HEK293 (cell line): ENCODE results near the gene BIRC7.

ENCODE experiments used
- CTCF ChIA-PET: fragments of 350-600 bp; formaldehyde crosslinking; extraction: SDS; loops from one replicate; lab custom pipeline; 2021; ENCODE audit warnings: antibody characterized with exemption; lab: Yijun Ruan, JAX
- POLR2A ChIA-PET: fragments of 300-600 bp; formaldehyde crosslinking; extraction: SDS; loops from one replicate; lab custom pipeline; 2020; ENCODE audit warnings: antibody characterized with exemption, inconsistent platforms; lab: Yijun Ruan, JAX
- H3K27ac ChIP-seq: fragments of 200-500 bp; sonication (Bioruptor generic); 2 replicates; pipeline ENCODE4 v1.5.1; 2014; ENCODE audit warnings: low read depth, low read length, control low read depth, inconsistent platforms; ENCODE audit errors: extremely low read depth
- H3K36me3 ChIP-seq, 2 experiments: fragments of 200-500 bp in 1 of 2; sonication (Bioruptor generic) in 1 of 2; 1 replicate in 1 of 2; 2 replicates in 1 of 2; pipeline ENCODE4 v1.5.1; 2014 to 2017; ENCODE audit warnings: inconsistent platforms in 2 of 2, low read length in 2 of 2; ENCODE audit not compliant: control insufficient read depth in 2 of 2, insufficient read depth in 1 of 2
- H3K4me1 ChIP-seq: fragments of 200-500 bp; sonication (Bioruptor generic); 2 replicates; pipeline ENCODE4 v1.5.1; 2014; ENCODE audit warnings: mild to moderate bottlenecking, low read length, inconsistent platforms; ENCODE audit not compliant: control insufficient read depth, insufficient read depth
- H3K4me3 ChIP-seq: 2 replicates; pipeline ENCODE4 v1.5.1; 2011; ENCODE audit warnings: low read depth, mild to moderate bottlenecking, control low read depth, low read length, moderate library complexity
- H3K9me3 ChIP-seq: fragments of 200-500 bp; sonication (Bioruptor generic); 2 replicates; pipeline ENCODE4 v1.5.1; 2014; ENCODE audit warnings: low read depth, low read length, inconsistent platforms; ENCODE audit not compliant: control insufficient read depth, insufficient read depth
- EGR2 ChIP-seq: fragments of 450-650 bp; formaldehyde crosslinking; IDR thresholded peaks from 2 replicates; pipeline ENCODE4 v1.5.1; 2016; ENCODE audit warnings: low read depth, missing biosample characterization, missing genetic modification characterization
- GLI4 ChIP-seq: fragments of 450-650 bp; formaldehyde crosslinking; IDR thresholded peaks from 2 replicates; pipeline ENCODE4 v1.5.1; 2016; ENCODE audit warnings: missing biosample characterization, missing genetic modification characterization
- GLIS1 ChIP-seq: fragments of 450-650 bp; formaldehyde crosslinking; IDR thresholded peaks from 2 replicates; pipeline ENCODE4 v1.5.1; 2016; ENCODE audit warnings: missing biosample characterization, missing genetic modification characterization
- GLIS2 ChIP-seq: fragments of 450-650 bp; formaldehyde crosslinking; IDR thresholded peaks from 2 replicates; pipeline ENCODE4 v1.5.1; 2016; ENCODE audit warnings: missing biosample characterization, missing genetic modification characterization
- KLF7 ChIP-seq: fragments of 450-650 bp; formaldehyde crosslinking; IDR thresholded peaks from 2 replicates; pipeline ENCODE4 v1.5.1; 2016; ENCODE audit warnings: missing biosample characterization, missing genetic modification characterization, borderline replicate concordance
- PRDM1 ChIP-seq: fragments of 450-650 bp; formaldehyde crosslinking; IDR thresholded peaks from 2 replicates; pipeline ENCODE4; 2016; ENCODE audit warnings: missing biosample characterization, missing genetic modification characterization
- REST ChIP-seq: fragments of 450-650 bp; formaldehyde crosslinking; IDR thresholded peaks from 2 replicates; pipeline ENCODE4 v1.5.1; 2016; ENCODE audit warnings: missing biosample characterization, missing genetic modification characterization
- SP7 ChIP-seq: fragments of 450-650 bp; formaldehyde crosslinking; IDR thresholded peaks from 2 replicates; pipeline ENCODE4 v1.5.1; 2016; ENCODE audit warnings: missing biosample characterization, missing genetic modification characterization
- ZBTB20 ChIP-seq: fragments of 450-650 bp; formaldehyde crosslinking; IDR thresholded peaks from 2 replicates; pipeline ENCODE4 v1.5.1; 2016; ENCODE audit warnings: missing biosample characterization, missing genetic modification characterization
- ZFHX2 ChIP-seq: fragments of 450-650 bp; formaldehyde crosslinking; conservative IDR thresholded peaks from 2 replicates; pipeline ENCODE4 v1.5.1; 2016; ENCODE audit warnings: missing biosample characterization, missing genetic modification characterization
- ZIC2 ChIP-seq: fragments of 450-650 bp; formaldehyde crosslinking; IDR thresholded peaks from 2 replicates; pipeline ENCODE4 v1.5.1; 2016; ENCODE audit warnings: missing biosample characterization, missing genetic modification characterization
- ZNF140 ChIP-seq: fragments of 450-650 bp; formaldehyde crosslinking; IDR thresholded peaks from 2 replicates; pipeline ENCODE4 v1.5.1; 2016; ENCODE audit warnings: missing biosample characterization, missing genetic modification characterization
- ZNF202 ChIP-seq: fragments of 450-650 bp; formaldehyde crosslinking; IDR thresholded peaks from 2 replicates; pipeline ENCODE4 v1.5.1; 2016; ENCODE audit warnings: missing biosample characterization, missing genetic modification characterization, borderline replicate concordance
- ZNF335 ChIP-seq: fragments of 450-650 bp; formaldehyde crosslinking; conservative IDR thresholded peaks from 2 replicates; pipeline ENCODE4 v1.5.1; 2016; ENCODE audit warnings: missing biosample characterization, missing genetic modification characterization
- ZNF350 ChIP-seq: fragments of 450-650 bp; formaldehyde crosslinking; IDR thresholded peaks from 2 replicates; pipeline ENCODE4 v1.5.0; 2017; ENCODE audit warnings: missing biosample characterization, mild to moderate bottlenecking, missing genetic modification characterization
- ZNF501 ChIP-seq: fragments of 450-650 bp; formaldehyde crosslinking; IDR thresholded peaks from 2 replicates; pipeline ENCODE4 v1.5.1; 2016; ENCODE audit warnings: missing biosample characterization, missing genetic modification characterization
- ZNF560 ChIP-seq: fragments of 450-650 bp; formaldehyde crosslinking; IDR thresholded peaks from 2 replicates; pipeline ENCODE4 v1.5.1; 2017; ENCODE audit warnings: missing biosample characterization, missing genetic modification characterization, borderline replicate concordance
- ZNF580 ChIP-seq: fragments of 450-650 bp; formaldehyde crosslinking; IDR thresholded peaks from 2 replicates; pipeline ENCODE4 v1.5.1; 2016; ENCODE audit warnings: missing biosample characterization, missing genetic modification characterization
- ZNF600 ChIP-seq: fragments of 450-650 bp; formaldehyde crosslinking; IDR thresholded peaks from 2 replicates; pipeline ENCODE4 v1.5.1; 2016; ENCODE audit warnings: missing biosample characterization, missing genetic modification characterization
- ZNF629 ChIP-seq: fragments of 450-650 bp; formaldehyde crosslinking; IDR thresholded peaks from 2 replicates; pipeline ENCODE4 v1.5.1; 2017; ENCODE audit warnings: missing biosample characterization, missing genetic modification characterization
- TF ChIP-seq, protein P1 (sequence below): fragments of 450-650 bp; formaldehyde crosslinking; IDR thresholded peaks from 2 replicates; pipeline ENCODE4 v1.5.1; 2016; ENCODE audit warnings: missing biosample characterization, missing genetic modification characterization
- TF ChIP-seq, protein P2 (sequence below): fragments of 450-650 bp; formaldehyde crosslinking; IDR thresholded peaks from 2 replicates; pipeline ENCODE4 v1.5.1; 2016; ENCODE audit warnings: missing biosample characterization, missing genetic modification characterization
- TF ChIP-seq, protein P3 (sequence below): fragments of 450-650 bp; formaldehyde crosslinking; IDR thresholded peaks from 2 replicates; pipeline ENCODE4 v1.5.1; 2016; ENCODE audit warnings: missing biosample characterization, missing genetic modification characterization
- TF ChIP-seq, protein P4 (sequence below): fragments of 450-650 bp; formaldehyde crosslinking; IDR thresholded peaks from 2 replicates; pipeline ENCODE4 v1.5.1; 2016; ENCODE audit warnings: missing biosample characterization, missing genetic modification characterization

The BIRC7 gene

GRCh38 chr20:63232235-63233060, 3.3 kb upstream of the BIRC7 start:
- Histone ChIP-seq H3K4me3 (no peak overlapping the region), H3K9me3 (no peaks in the 10 kb centered on the region), H3K27ac (no peak overlapping the region), H3K4me1 (no peaks in the 10 kb centered on the region), H3K36me3 (no peaks in the 10 kb centered on the region)
- TF ChIP-seq EGR2 (peak; percentile 51), ZNF600 (tag by site-specific recombination) (no peak), ZNF202 (tag by site-specific recombination) (no peak), ZNF629 (tag by site-specific recombination) (peak; percentile 24; the same call in 1 of the 2 replicates), ZFHX2 (tag by site-specific recombination) (peak; percentile 72), PRDM1 (tag by site-specific recombination) (peak; percentile 41; the same call in 1 of the 2 replicates), SP7 (tag by site-specific recombination) (0 out of 2 replicates have a peak, but pooled peaks have one; percentile 50), ZIC2 (peak; percentile 96), ZNF335 (tag by site-specific recombination) (peak; percentile 11; the same call in 1 of the 2 replicates), ZBTB20 (tag by site-specific recombination) (0 out of 2 replicates have a peak, but pooled peaks have one; percentile 42), GLIS2 (tag by site-specific recombination) (peak; percentile 55; the same call in 1 of the 2 replicates), KLF7 (tag by site-specific recombination) (0 out of 2 replicates have a peak, but pooled peaks have one; percentile 36), ZNF140 (tag by site-specific recombination) (no peak)
- TF ChIP-seq, protein P1, sequence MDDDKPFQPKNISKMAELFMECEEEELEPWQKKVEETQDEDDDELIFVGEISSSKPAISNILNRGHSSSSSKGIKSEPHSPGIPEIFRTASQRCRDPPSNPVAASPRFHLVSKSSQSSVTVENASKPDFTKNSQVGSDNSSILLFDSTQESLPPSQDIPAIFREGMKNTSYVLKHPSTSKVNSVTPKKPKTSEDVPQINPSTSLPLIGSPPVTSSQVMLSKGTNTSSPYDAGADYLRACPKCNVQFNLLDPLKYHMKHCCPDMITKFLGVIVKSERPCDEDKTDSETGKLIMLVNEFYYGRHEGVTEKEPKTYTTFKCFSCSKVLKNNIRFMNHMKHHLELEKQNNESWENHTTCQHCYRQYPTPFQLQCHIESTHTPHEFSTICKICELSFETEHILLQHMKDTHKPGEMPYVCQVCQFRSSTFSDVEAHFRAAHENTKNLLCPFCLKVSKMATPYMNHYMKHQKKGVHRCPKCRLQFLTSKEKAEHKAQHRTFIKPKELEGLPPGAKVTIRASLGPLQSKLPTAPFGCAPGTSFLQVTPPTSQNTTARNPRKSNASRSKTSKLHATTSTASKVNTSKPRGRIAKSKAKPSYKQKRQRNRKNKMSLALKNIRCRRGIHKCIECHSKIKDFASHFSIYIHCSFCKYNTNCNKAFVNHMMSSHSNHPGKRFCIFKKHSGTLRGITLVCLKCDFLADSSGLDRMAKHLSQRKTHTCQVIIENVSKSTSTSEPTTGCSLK (tag by site-specific recombination) = no peak
- TF ChIP-seq, protein P2, sequence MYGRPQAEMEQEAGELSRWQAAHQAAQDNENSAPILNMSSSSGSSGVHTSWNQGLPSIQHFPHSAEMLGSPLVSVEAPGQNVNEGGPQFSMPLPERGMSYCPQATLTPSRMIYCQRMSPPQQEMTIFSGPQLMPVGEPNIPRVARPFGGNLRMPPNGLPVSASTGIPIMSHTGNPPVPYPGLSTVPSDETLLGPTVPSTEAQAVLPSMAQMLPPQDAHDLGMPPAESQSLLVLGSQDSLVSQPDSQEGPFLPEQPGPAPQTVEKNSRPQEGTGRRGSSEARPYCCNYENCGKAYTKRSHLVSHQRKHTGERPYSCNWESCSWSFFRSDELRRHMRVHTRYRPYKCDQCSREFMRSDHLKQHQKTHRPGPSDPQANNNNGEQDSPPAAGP = peak; percentile 79; the same call in 1 of the 2 replicates
- TF ChIP-seq, protein P3, sequence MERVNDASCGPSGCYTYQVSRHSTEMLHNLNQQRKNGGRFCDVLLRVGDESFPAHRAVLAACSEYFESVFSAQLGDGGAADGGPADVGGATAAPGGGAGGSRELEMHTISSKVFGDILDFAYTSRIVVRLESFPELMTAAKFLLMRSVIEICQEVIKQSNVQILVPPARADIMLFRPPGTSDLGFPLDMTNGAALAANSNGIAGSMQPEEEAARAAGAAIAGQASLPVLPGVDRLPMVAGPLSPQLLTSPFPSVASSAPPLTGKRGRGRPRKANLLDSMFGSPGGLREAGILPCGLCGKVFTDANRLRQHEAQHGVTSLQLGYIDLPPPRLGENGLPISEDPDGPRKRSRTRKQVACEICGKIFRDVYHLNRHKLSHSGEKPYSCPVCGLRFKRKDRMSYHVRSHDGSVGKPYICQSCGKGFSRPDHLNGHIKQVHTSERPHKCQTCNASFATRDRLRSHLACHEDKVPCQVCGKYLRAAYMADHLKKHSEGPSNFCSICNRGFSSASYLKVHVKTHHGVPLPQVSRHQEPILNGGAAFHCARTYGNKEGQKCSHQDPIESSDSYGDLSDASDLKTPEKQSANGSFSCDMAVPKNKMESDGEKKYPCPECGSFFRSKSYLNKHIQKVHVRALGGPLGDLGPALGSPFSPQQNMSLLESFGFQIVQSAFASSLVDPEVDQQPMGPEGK (tag by site-specific recombination) = peak; percentile 52; the same call in 1 of the 2 replicates
- ChIA-PET CTCF (interaction anchor here (1.0 to 7.0 kb wide), 3 partner anchors 9 to 49 kb away, joined by 4 to 72 read pairs (median 5); no protein-coding TSS in a partner anchor), POLR2A (no interaction called here)

DNA sequence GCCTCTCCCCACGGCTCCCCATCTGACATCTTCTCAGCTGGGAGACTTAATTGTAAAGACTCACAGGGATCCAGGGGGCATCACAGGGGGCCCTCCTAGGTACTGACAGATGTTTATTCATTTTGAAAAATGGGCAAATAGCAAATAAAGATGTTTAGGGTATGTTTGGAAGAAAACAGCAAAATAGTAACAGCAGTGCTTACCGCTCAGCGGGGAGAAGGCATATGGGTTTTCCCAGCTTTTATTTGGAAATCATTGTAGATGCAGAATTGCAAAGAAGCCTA, 2.7 kb upstream of the BIRC7 start:
- Histone ChIP-seq H3K4me1 (no peaks in the 10 kb centered on the region), H3K4me3 (no peak overlapping the region), H3K27ac (no peak overlapping the region), H3K9me3 (no peaks in the 10 kb centered on the region), H3K36me3 (no peaks in the 10 kb centered on the region)
- ChIA-PET CTCF (interaction anchor here (1.0 to 7.0 kb wide), 3 partner anchors 9 to 49 kb away, joined by 4 to 72 read pairs (median 5); no protein-coding TSS in a partner anchor), POLR2A (no interaction called here)
- TF ChIP-seq ZNF580 (tag by site-specific recombination) (no peak), GLIS1 (peak; percentile 97), ZNF501 (tag by site-specific recombination) (no peak), ZNF560 (tag by site-specific recombination) (no peak), REST (tag by site-specific recombination) (no peak), ZNF350 (tag by site-specific recombination) (no peak), GLI4 (tag by site-specific recombination) (no peak)
- TF ChIP-seq, protein P4, sequence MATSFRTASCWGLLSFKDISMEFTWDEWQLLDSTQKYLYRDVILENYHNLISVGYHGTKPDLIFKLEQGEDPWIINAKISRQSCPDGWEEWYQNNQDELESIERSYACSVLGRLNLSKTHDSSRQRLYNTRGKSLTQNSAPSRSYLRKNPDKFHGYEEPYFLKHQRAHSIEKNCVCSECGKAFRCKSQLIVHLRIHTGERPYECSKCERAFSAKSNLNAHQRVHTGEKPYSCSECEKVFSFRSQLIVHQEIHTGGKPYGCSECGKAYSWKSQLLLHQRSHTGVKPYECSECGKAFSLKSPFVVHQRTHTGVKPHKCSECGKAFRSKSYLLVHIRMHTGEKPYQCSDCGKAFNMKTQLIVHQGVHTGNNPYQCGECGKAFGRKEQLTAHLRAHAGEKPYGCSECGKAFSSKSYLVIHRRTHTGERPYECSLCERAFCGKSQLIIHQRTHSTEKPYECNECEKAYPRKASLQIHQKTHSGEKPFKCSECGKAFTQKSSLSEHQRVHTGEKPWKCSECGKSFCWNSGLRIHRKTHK (tag by site-specific recombination) = no peak
